HG03571 (cell line): ENCODE data around the gene TIMM44.
"Not testable (repeated sequence)": the region's sequence is repeated elsewhere in the genome, so short reads cannot be mapped to it uniquely, and the experiment has no call there.

Experiments used
- ATAC-seq: cut with Tn5 transposase; IDR thresholded peaks from one replicate; pipeline ENCODE4 v1.9.1; 2021; ENCODE audit not compliant: unreplicated experiment

Gene TIMM44

GRCh38 chr19:7926021-7926726 is 17.3 kb downstream of the TIMM44 start, which contains the start of gene CTXN1:
Gene CTXN1, minus strand, starts transcription at chr19:7926135. Its CDS starts 597 bp downstream, at chr19:7925538.
- no peak for ATAC-seq

DNA sequence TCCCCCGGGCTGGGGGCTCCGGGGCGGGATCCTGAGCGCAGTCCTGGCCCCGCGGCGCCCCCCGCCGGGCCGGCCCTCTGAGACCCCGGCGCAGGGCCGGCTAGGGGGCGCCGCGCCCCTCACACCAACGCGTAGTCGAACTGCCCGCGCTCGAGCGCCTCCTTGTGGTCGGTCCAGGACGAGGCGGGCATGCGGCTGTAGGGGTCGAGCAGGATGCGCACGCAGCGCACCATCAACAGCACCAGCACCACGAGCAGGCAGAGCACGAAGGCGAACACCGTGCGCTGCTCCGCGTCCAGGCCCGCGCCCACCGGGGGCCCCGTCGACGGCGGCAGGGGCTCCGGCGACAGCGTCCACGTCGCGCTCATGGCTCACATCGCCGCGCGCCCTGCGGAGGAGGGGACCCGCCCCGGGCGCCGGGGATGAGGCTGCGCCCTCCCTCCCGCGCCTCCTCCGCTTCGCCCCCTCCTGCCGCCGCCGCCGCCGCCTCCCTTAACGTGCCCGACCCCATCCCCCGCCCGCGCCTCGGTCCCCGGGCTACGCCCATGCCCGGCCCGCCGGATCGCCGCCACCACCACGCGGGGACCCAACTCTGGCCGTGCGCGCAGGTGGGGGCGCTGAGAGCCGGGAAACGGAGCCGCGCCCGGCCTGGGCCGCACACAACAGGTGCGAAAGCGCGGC is 18.2 kb downstream of the TIMM44 start:
- ATAC-seq = no peak

DNA sequence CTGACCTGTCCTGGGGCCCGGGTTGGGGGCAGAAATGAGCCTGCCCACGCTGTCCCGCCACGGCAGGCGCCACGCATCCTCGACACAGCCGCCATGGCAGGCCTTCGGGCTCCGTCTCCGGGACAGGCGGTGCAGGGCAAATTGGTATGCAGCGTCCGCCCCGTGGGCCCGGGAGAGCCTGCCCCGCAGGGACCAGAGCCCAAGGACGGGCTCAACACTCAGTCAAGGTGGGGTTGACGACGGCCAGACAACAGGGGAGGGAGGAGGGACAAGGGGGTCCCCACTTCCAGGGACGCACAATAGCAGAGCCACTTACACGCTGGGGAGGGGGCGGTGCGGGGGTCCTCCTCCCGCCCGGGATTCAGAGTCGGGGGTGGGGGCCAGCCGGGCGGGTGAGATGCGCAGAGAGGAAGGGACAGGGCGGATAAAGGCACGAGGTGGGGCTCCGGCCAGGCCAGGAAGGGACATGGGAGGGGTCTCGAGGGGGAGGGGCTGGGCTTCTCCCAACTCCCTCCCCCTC is 18.8 kb downstream of the TIMM44 start:
- no peak for ATAC-seq

DNA sequence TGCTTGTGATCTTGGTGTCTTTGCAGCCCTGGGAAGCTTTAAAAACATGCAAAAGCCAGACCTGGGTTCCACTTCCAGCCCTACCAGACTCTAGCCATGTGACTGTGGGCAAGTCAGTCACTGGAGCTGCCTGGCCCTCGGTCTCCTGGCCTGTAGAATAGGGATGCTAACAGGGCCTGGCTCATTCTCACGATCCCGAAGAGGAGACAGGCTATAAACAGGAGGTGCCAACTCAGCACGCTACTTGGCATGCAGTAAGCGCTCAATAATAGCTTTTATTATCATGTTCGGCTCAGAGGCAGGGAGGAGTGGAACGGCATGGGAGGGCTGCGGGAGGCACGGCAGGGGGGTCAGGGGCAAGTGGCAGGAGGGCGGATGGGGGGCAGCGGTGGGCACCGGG is 19.2 kb downstream of the TIMM44 start:
- ATAC-seq = no peak

GRCh38 chr19:7923295-7924191 is 19.9 kb downstream of the TIMM44 start:
- no peak for ATAC-seq

DNA sequence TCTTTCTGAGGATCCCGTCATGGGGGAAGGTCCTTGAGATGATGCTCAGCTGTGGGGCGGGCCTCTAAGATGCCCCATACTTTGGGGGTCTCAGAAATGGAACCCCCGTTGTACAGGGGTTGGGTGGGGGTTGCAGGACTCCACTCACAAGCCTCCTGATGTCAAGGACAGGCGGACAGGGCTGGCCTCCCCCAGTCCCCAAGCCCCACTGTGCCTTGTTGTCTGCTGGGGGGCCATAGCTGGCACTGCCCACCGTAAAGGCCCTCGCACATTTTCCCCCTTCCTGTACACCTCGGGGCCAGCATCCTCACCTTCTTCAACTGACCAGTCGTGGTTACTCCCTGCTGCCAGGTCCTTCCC is 20.6 kb downstream of the TIMM44 start:
- ATAC-seq = no peak

GRCh38 chr19:7921967-7922835 is 21.3 kb downstream of the TIMM44 start:
- no peak for ATAC-seq

- no peak for ATAC-seq
Observed at GRCh38 chr19:7921302-7921966, 22.0 kb downstream of the TIMM44 start.

DNA sequence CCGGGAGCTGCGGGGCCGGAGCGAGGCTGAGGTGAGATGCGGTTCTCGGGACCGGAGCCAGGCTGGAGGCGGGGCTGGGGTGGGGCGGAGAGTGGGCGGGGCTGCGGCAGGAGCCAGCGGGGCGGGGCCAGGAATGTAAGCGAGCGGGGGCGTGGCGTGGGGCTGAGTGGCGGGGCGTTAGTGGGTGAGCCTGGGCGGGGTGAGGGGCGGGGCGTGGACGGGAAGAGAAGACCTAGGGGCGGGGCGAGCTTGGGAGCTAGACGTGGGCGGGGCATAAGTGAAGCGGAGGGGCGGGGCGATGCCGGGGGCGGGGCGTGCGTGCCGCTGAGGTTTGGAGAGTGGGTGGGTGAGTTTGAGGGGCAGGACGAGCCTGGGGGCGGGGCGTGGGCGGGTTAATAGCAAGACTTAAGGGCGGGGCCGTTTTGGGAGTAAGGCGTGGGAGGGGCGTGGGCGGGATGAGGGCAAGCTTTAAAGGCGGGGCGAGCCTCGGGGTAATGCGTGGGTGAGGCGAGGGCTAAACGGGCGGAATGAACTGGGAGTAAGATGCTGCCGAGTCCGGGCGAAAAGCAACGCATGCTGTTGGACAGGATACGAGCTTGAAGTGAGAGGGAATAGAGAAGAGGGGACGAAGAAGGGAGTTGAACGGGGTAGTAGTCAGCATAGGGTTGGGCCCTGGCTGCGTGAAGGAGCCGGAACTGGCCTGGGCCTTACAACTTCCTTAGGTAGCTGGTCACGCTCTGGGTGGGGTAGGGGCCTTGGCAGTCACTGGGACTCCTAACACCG is 22.8 kb downstream of the TIMM44 start:
- ATAC-seq = peak; percentile 30

DNA sequence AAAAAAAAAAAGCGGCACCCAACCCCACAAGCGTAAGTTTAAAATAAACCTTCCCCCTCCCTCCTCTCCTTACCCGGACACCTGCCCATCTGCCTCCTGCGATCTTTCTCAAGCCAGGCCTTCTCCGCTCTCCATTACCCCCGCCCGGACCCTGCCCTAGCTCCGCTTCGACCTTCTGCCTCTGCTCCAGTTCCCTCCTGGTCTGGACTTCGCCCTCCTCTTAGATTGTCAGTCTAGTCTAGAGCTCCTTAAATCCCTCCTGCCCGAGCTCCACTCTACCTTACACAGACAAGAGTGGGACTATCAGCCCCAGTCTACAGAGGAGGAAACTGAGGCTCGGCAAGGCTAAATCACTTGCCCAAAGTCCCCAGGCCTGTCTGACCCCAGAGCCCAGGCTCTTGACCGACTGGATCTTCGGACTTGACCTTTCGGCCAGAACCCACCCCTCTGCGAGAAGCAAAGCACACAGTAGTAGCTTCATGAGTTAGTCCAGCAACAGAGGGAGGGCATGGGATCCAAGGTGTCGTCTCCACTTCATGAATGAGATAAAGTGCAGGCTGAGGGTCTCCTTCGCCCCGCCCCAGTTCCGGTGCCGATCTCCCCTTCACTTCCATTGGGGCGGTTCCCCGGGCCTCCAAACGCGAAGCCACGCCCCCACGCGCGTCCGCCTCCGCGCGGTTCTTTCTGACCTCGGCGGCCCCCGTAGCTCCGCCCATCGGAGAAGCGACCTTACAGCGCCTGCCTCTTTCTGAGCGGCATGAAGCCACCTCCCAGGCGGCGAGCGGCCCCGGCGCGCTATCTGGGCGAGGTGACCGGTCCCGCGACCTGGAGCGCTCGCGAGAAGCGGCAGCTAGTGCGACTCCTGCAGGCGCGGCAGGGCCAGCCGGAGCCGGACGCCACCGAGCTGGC is 23.6 kb downstream of the TIMM44 start, which contains the start of gene SNAPC2:
SNAPC2 (plus strand) TSS at position 729 of the 909 bp plus-strand sequence; CDS start at position 758, 29 bp downstream.
- peak; percentile 42 for ATAC-seq

- no peak for ATAC-seq
Observed at GRCh38 chr19:7918615-7919421, 24.6 kb downstream of the TIMM44 start.

- not testable (repeated sequence) for ATAC-seq
Observed at GRCh38 chr19:7918062-7918614, 25.3 kb downstream of the TIMM44 start.

GRCh38 chr19:7917267-7918061 is 26.0 kb downstream of the TIMM44 start:
- ATAC-seq = no peak

GRCh38 chr19:7916955-7917266 is 26.6 kb downstream of the TIMM44 start:
- no peak for ATAC-seq

- no peak for ATAC-seq
Observed at GRCh38 chr19:7916103-7916954, 27.1 kb downstream of the TIMM44 start.
